Non-pigmented ciliary epithelial cell (primary cell): ENCODE results near the gene PHLDB1.
"Not testable (repeated sequence)": the region's sequence is repeated elsewhere in the genome, so short reads cannot be mapped to it uniquely, and the experiment has no call there.

ENCODE experiments used
- DNase-seq: peaks from one replicate; pipeline ENCODE4 v3.0.0-alpha.2; 2010; ENCODE audit warnings: low read depth

Gene PHLDB1

DNA sequence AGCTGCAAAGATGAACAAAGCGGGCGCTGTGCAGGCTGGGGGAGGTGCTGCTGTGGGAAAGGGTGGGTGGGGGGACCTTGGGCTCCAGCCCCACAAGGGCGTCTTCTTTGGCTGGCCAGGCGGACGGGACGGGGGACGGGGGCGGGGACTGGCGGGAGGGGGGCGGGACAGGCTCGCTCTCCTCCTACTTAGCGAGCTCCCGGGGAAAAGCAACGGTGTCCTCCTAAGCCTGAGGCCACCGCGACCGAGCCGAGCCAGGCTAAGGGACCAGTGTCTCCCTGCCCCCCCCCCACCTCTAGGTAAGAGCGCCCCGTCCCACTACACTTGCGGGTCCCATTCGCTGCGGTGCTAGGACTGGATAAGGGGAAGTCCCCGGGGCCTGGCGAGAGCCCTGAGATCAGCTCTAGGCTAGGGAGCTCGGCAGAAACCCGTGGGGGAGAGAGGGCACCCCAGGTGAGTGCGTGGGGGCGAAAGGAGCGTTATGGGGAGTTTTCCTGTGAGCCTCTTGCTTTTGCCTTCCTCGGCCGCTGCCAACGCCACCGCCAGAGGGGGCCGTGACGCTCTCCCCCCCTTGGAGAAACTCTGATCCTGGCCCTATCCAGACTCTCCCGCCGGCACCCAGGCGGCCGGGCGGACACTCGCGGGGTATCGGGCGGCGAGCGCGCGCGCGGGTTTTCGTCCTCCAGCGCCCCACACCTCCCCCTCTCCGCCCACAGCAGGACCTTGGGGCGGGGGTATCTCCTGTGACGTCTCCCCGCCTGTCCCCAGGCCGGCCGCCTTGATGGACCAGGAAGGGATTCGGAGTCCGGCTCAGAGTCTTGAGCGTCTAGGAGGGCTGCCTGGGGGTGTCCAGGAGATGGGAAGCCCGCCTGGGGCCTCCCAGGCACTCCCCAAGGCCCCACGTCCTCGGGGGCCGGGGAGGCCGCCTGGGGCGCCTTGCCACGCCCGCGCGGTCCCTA, at the start of gene PHLDB1:
TSS of gene PHLDB1 (plus strand) at position 215 of the 959 bp plus-strand sequence. CDS start 6,222 bp downstream, outside the sequence.
- no peak for DNase-seq

DNA sequence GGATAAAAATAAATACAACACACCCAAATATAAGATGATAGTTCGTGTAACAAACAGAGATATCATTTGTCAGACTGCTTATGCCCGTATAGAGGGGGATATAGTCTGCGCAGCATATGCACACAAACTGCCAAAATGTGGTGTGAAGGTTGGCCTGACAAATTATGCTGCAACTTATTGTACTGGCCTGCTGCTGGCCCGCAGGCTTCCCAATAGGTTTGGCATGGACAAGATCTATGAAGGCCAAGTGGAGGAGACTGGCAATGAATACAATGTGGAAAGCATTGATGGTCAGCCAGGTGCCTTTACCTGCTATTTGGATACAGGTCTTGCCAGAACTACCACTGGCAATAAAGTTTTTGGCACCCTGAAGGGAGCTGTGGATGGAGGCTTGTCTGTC, 46.6 kb upstream of the PHLDB1 start:
- no peak for DNase-seq

DNA sequence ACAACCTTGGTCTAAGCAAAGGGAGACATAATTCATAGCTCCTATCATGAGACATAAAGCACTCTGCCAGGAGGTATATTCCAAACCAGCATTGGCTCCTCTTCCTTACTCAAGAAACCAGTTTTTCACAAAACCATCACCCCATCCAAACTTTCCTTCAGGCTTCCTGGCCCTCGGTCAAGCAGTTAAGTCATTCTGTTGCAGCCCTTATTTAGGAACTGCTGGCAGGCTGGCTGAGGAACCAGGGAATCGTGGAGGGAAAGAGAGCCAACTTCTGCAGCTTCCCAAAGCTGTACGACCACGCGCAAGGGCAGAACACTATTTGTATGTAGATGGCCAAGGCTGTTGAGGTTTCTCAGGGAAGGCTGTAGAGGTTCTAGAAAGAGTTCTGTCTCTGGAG, 42.4 kb upstream of the PHLDB1 start:
- no peak for DNase-seq

DNA sequence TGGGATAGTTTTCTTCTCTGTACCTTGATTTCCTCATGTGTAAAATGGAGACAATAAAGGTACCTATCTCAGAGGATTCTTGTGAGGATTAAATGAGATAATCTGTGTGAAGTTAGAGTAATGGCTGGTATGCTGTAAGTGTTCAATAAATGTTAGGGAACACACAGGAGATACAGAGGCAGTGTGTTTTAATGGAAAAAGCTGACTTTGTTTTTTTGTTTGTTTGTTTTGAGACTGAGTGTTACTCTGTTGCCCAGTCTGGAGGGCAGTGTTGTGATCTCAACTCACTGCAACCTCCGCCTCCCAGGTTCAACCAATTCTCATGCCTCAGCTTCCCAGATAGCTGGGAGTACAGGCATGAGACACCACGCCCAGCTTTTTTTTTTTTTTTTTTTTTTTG, 37.7 kb upstream of the PHLDB1 start:
- no peak for DNase-seq

DNA sequence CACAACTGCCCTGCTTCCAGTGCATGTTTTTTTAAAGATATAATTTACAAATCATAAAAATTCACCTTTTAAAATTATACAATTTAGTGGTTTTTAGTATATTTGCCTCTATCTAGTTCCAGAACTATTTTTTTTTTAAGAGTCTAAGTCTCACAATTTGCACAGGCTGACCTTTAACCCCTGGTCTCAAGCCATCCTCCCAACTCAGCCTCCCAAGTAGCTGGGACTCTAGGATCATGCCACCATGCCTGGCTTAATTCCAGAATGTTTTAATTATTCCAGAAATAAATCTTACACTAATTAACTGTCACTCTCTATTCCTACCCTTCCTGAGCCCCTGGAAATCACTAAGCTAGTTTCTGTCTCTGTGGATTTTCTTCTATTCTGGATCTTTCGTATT, 36.6 kb upstream of the PHLDB1 start:
- DNase-seq: no peak

DNA sequence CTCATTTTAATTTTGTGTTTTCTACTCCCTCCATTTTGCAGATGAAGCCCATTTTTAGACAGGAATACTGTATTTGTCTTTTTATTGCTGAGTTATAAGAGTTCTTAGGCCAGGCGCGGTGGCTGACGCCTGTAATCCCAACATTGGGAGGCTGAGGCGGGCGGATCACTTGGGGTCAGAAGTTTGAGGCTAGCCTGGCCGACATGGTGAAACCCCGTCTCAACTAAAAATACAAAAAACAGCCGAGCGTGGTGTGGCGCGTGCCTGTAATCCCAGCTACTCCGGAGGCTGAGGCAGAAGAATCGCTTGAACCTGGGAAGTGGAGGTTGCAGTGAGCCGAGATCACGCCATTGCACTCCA, 35.7 kb upstream of the PHLDB1 start:
- not testable (repeated sequence) for DNase-seq

DNA sequence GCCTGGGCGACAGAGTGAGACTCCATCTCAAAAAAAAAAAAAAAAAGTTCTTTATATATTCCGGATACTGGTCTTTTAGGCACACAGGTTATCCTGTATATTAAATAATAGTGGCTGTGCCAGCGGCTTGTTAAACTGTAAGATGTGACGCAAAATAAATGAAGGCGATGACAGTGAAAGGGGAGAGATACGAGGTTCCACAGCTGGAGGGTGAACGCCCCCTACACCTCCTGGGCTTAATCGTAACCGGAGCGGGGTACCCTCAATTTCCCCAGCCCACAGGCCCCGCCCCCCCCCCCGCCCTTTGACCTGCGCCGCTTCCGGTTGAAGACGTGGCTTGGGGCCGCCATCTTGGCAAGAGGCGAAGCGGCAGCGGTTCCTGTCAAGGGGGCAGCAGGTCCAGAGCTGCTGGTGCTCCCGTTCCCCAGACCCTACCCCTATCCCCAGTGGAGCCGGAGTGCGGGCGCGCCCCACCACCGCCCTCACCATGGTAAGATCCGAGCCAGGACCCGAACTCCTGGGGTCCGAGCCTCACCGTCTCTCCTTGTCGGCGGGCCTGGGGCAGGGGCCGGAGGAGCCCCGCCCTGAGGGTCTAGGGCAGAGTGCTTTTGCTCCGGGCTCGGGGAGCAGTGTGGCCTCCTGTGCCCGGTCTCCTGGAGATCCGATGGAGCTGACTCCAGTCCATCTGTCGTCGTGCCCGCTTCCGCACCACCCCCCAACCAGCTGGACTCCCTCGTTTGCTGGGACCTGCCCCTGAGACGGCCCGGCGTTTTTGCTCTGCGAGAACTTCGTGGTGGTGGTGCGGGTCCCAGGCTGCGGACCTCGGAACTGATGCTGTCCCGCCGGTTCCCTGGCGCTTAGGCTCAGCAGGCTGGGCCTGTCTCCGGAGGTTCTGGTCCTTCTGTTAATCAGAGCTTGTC, 35.1 kb upstream of the PHLDB1 start, which contains the start of gene ARCN1:
TSS of gene ARCN1 (plus strand) at position 349 of the 920 bp plus-strand sequence. CDS start at position 488, 139 bp downstream.
- no peak for DNase-seq

DNA sequence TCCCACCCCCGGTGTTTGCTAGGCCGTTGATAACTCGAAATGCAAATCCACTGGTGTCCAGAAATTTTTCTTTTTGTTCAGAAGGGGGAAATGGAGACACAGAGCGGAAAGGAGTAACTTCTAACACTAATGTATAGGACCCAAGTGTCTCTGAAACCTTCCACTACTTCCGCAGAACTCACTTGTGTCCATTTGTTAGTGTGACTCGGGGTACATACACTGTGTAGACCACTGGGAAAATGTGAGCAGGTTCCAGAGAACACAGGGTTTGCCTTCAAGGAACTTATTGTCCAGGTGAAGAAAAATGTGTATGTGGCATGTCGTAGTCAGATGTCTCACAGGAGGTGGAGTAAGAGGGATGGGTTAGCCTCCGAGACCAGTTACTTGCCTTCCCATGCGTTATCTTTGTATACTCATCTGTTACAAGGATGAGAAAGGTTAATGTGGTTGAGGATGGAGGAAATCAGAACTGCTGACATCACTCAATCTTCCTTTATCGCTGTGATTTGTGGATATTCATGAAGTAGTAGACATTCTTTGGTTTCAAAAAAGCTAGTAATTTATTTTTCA, 34.3 kb upstream of the PHLDB1 start:
- no peak for DNase-seq

DNA sequence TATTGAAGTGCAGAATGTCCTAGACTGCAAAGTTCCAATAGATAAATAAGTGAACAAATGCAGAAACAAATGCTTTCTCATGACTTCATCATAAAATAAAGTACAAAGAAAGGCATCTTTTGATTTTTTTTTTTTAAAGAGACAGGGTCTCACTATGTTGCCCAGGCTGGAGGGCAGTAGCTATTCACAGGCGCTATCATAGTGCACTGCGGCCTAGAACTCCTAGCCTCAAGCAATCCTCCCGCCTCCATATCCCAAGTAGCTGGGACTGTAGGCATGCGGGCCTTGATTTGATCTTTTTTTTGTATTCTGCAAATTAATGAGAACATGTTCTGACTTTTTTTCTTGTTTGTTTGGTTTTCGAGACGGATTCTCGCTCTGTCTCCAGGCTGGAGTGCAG, 32.8 kb upstream of the PHLDB1 start:
- DNase-seq: no peak

DNA sequence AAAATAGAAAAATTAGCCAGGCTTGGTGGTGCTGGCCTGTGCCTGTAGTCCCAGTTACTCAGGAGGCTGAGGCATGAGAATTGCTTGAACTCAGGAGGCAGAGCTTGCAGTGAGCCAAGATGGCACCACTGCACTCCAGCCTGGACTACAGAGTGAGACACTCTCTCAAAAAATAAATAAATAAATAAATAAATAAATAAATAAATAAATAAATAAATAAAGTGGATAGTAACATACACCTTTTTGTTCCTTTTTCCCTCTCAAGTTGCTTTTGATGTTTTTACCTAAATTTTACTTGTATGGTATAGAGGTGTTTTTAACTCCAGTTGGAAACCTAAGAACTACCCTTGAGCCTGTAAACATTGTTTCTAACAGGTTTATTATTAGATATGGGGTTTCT, 29.4 kb upstream of the PHLDB1 start:
- not testable (repeated sequence) for DNase-seq

DNA sequence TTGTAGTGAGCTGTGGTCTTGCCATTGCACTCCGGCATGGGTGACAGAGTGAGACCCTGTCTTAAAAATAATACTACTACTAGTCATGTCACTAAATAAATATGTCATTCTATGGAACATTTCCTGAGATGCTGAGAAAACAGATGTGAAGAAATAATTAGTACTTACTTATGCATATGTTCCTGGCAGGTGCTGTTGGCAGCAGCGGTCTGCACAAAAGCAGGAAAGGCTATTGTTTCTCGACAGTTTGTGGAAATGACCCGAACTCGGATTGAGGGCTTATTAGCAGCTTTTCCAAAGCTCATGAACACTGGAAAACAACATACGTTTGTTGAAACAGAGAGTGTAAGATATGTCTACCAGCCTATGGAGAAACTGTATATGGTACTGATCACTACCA, 26.4 kb upstream of the PHLDB1 start:
- DNase-seq: no peak

DNA sequence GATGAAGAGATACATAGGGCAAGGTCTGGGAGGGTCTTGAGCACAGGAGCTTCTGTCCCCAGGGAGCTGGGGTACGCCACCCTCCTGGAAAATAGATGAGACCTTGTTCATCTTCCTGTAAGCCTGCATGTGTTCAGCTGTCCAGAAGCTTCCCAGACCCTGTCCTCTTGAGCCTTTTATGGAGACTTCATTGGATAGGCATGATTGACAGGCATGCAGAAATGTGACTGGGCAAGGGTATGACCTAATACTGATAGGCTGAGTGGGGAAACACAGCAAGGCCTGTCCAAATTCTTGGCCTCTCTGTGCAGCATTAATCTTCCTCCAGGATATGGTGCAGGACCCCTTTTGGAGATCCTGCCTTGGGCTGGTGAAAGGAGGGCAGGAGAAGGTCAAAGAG, 19.5 kb upstream of the PHLDB1 start:
- no peak for DNase-seq

DNA sequence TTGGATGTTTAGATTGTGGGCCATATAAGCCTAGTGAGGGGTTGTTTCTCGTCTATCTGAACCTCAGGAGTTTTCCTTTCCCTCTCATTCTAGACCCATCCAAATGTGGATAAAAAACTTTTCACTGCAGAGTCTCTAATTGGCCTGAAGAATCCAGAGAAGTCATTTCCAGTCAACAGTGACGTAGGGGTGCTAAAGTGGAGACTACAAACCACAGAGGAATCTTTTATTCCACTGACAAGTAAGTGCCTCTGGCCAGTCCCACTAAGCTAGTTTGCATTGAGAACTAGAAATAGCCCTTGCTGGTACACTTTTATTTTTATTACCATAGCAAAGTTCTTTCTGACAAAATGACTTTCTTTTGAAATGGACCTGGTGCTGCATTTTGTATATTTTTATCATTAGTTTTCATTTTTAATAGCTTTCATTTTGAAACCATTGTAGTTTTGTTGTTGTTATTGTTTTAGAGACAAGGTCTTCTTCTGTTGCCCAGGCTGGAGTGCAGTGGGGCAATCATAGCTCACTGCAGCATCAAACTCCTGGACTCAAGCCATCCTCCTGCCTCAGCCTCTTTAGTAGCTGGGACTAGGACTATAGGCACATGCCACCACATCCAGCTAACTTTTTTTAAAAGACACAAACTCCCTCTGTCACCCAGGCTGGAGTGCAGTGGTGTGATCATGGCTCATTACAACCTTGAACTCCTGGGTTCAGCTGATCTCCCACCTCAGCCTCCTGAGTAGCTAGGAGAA, 14.6 kb upstream of the PHLDB1 start:
- no peak for DNase-seq

DNA sequence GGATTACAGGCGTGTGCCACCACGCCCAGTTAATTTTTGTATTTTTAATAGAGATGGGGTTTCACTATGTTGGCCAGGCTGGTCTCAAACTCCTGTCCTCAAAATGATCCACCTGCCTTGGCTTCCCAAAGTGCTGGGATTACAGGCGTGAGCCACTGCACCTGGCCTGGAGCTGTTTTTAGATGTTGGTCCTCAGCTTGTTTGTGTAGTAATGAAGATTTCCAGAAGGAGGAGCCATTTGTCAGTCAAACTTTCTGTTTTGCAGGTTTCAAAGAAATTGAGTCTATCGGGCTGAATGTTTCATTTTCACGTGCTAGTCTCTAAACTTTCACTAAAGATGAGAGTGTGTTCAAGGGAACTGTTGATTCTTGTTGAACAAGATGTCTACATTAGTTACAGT, 12.4 kb upstream of the PHLDB1 start:
- not testable (repeated sequence) for DNase-seq

DNA sequence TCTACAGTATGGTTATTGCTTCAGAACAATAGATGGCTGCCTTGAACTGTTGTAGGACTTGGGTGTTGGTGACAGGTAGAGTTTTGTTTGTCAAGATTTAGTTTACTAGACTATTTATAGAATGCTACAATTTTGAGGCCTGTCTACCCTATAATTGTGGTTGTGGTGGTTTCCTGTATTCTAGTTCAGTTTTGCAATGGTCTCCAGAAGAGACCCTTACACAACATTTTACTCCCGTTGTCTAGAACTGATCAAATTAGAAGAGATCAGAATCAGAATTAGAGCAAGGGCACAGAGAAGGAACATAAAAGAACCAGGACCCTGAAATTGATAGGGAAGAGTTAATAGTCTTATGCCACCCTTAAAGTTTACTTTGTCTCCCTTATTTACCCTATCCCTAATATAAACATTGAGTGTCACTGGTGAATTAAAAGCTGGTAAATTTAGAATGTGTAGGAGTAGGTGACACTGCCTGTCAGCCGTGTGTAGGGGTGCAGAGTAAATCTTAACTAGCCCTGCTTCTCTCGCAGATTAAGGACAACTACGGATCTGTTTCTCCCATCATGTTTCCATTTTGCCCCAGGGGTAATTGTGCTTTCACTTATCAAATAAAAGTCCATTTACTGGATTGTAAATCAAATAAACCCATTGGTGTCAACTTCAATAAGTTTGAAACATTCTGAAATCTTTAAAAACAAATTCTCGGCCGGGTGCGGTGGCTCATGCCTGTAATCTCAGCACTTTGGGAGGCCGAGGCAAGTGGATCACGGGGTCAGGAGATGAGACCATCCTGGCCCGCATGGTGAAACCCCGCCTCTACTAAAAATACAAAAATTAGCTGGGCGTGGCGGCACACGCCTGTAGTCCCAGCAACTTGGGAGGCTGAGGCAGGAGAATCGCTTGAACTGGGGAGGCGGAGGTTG, 10.9 kb upstream of the PHLDB1 start:
- DNase-seq: no peak

DNA sequence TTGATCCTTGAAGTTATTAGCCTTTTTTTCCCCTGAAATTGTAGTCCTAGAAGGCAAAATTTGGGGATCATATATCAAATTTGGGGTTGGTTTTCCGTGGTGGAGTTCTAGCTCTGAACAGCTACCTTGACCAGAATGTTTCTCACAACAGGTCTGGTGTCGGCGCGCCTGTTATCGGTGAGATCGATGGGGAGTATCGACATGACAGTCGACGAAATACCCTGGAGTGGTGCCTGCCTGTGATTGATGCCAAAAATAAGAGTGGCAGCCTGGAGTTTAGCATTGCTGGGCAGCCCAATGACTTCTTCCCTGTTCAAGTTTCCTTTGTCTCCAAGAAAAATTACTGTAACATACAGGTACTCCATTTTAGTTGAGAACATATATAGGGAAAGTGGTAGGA, 9.9 kb upstream of the PHLDB1 start:
- no peak for DNase-seq

DNA sequence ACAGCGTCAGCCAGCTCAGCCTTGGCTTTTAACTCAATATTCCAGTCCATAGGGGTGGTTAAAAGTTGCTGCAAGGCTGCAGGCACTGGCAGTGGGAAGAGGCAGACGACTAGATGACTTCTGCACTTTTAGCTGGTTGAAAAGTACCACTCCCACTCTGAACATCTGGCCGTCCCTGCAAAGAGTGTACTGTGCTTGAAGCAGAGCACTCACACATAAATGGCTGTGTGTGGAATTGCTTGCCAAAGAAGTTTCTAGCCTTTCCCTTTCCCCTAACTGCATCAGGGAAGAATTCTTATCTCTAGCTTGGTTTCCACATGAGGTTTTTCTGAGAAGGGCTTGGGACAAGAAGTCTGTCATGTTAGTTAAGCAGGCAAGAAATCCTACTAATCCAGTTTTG, 5.1 kb upstream of the PHLDB1 start:
- DNase-seq: no peak

DNA sequence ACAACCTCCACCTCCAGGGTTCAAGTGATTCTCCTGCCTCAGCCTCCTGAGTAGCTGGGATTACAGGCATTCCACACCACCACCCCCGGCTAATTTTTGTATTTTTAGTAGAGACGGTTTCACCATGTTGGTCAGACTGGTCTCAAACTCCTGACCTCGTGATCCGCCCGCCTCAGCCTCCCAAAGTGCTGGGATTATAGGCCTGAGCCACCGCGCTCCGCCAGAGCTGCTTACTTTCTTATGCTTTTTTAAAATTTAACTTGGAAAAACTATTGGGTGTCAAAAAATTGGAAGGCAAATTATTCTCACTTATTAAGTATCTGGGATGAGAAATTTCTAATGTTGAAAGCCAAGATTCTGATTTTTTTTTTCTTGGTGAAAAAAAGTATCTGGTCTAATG, 3.7 kb upstream of the PHLDB1 start:
- DNase-seq: not testable (repeated sequence)

DNA sequence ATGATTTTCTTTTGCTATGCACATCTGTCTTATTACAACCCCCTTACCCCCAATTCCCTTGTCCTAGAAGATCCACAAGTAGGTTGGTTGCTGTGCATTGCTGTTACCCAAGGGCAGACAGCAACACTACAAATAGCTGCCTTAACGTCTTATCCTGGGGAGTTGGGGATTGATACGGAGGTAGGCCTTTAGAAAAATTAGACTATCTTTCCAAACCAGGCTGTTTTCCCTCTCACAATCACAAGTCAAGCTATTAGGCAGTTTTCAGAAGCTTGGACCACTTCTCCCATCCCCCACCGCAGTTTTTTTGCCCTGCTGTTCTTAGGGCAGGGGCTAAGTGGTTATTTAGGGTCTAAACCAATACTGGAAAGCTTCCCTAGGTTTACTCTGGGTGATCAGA, 2.8 kb upstream of the PHLDB1 start:
- no peak for DNase-seq

DNA sequence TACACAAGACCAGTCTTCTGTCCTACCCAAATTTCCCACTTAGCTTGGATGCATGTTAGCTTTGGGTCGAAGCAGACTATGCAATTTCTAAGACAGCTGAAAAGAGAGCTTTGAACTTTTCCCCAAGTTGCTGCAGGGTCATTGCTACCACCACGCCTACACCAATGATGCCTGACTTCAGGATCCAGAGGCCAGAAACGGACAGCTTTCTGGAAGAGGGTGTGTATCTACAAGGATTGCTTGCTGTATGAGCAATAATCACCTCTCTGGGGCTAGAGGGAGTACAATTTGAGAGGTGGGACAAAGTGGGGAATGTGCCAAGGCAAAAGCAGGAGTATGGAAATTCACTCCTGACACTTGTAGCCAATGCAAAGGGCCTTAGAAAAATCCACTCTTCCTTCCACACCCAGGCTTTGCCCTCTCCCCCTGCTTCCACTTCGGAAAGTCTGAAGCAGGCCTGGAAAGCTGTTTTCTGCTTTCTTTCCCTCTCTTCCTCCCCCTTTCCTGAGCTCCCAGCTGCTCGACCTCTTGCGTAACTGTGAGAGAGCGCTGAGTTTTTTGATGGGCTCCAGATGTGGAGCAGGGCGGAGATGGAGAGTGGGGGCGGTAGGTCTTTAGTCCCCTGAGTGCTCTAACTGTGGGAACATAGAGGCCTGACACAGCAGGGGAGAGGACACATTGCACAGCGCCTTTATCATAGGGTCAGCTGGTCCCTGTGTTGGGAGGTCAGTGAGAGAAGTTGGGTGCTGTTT, 2.1 kb upstream of the PHLDB1 start:
- DNase-seq: no peak
